K562 (cell line): ENCODE data around the gene CNN3. TPM values are rescaled to one million over a fixed set of nuclear protein-coding genes. Genes with fewer than 3 reads are reported as not detected.

Source experiments
- ATAC-seq: fragments of 200-7000 bp; cut with Tn5 transposase; 3 replicates; pipeline ENCODE4 v1.9.1; 2020; ENCODE audit warnings: moderate library complexity
- BruUV-seq: library from RNA; stranded (reverse); fragments of 400-500 nt; replicated peaks from 2 replicates; lab custom pipeline; 2021; lab: Mats Ljungman, UMichigan
- CTCF ChIA-PET: fragments of 300-600 bp; formaldehyde crosslinking; extraction: SDS; loops from one replicate; lab custom pipeline; 2021; ENCODE audit warnings: low intra/inter-chr PET ratio; lab: Yijun Ruan, JAX
- POLR2A ChIA-PET: fragments of 300-600, 350-650 bp; sonication (Branson Sonifier 250); formaldehyde crosslinking; extraction: SDS; loops from one replicate; lab custom pipeline; 2021; ENCODE audit warnings: antibody characterized with exemption, inconsistent platforms; lab: Yijun Ruan, JAX
- DNase-seq, 4 experiments: peaks; one replicate each; pipeline versions ENCODE4 v3.0.0 to v3.0.0-alpha.2; 2011 to 2018; ENCODE audit warnings: low spot score in 3 of 4, mixed read lengths in 3 of 4; ENCODE audit errors: extremely low read depth in 1 of 4
- FAIRE-seq: peaks from 2 replicates; lab custom pipeline; 2011; peaks lifted over from hg19 to GRCh38; lab: Jason Lieb, UNC
- H2AFZ ChIP-seq: 2 replicates; pipeline ENCODE4 v1.6.0; 2011; ENCODE audit warnings: low read depth, low read length, control low read depth, inconsistent platforms
- H3K27ac ChIP-seq: fragments of 200-600 bp; 3 replicates; pipeline ENCODE4 v1.8.0; 2011; ENCODE audit warnings: low read depth, mild to moderate bottlenecking, control low read depth, inconsistent platforms, low read length, moderate library complexity, mixed read lengths; ENCODE audit errors: extremely low read depth
- H3K27me3 ChIP-seq, 2 experiments: fragments of 300-600 bp in 1 of 2; 2 replicates in 1 of 2; 3 replicates in 1 of 2; pipeline versions ENCODE4 v1.6.0 to v1.8.0; 2011; ENCODE audit warnings: inconsistent platforms in 2 of 2, low read length in 2 of 2, mild to moderate bottlenecking in 1 of 2, mixed read lengths in 1 of 2, moderate library complexity in 1 of 2; ENCODE audit not compliant: control insufficient read depth in 2 of 2, insufficient read depth in 2 of 2
- H3K36me3 ChIP-seq: fragments of 300-600 bp; 3 replicates; pipeline ENCODE4 v1.8.0; 2011; ENCODE audit warnings: mild to moderate bottlenecking, low read length, inconsistent platforms; ENCODE audit not compliant: control insufficient read depth, insufficient read depth
- H3K4me1 ChIP-seq, 2 experiments: fragments of 200-600 bp in 1 of 2; replicated peaks in 1 of 2; 2 replicates in 1 of 2; 3 replicates in 1 of 2; pipeline versions ENCODE4 v1.5.1 to v1.8.0; 2011; ENCODE audit warnings: inconsistent platforms in 2 of 2, low read length in 2 of 2, mild to moderate bottlenecking in 1 of 2, mixed read lengths in 1 of 2, moderate library complexity in 1 of 2; ENCODE audit not compliant: control insufficient read depth in 2 of 2, insufficient read depth in 2 of 2
- H3K4me2 ChIP-seq: 2 replicates; pipeline ENCODE4 v1.6.1; 2011; ENCODE audit warnings: low read length, control low read depth, inconsistent platforms, mixed read lengths; ENCODE audit not compliant: insufficient read depth
- H3K4me3 ChIP-seq: fragments of 200-600 bp; sonication (generic), shearing (Covaris generic); 2 replicates; pipeline ENCODE4 v1.5.1; 2016; ENCODE audit warnings: control low read depth, inconsistent platforms
- H3K79me2 ChIP-seq: fragments of 200-600 bp; 3 replicates; pipeline ENCODE4 v1.8.0; 2011; ENCODE audit warnings: low read length, inconsistent platforms; ENCODE audit not compliant: control insufficient read depth, insufficient read depth
- H3K9ac ChIP-seq, 2 experiments: 2 replicates each; pipeline versions ENCODE4 v1.6.0 to v1.6.1; 2011; ENCODE audit warnings: low read depth in 2 of 2, low read length in 2 of 2, control low read depth in 1 of 2, inconsistent platforms in 1 of 2, mild to moderate bottlenecking in 1 of 2, mixed read lengths in 1 of 2; ENCODE audit not compliant: insufficient read depth in 1 of 2
- H3K9me1 ChIP-seq: one replicate; pipeline ENCODE4 v1.6.0; 2011; ENCODE audit warnings: inconsistent platforms, mild to moderate bottlenecking, low read length, moderate library complexity; ENCODE audit not compliant: control insufficient read depth, insufficient read depth
- H3K9me3 ChIP-seq: replicated peaks from 2 replicates; pipeline ENCODE4 v1.5.1; 2011; ENCODE audit warnings: low read depth, low read length, inconsistent platforms; ENCODE audit not compliant: control insufficient read depth, insufficient read depth
- H4K20me1 ChIP-seq: replicated peaks from 2 replicates; pipeline ENCODE4 v1.6.1; 2011; ENCODE audit warnings: low read length, inconsistent platforms, mixed read lengths; ENCODE audit not compliant: control insufficient read depth, insufficient read depth
- CBFA2T3 ChIP-seq: fragments of 450-650 bp; IDR thresholded peaks from 2 replicates; pipeline ENCODE4 v1.6.1; 2017
- CHCHD3 ChIP-seq: fragments of 250-450 bp; sonication (Bioruptor Pico); IDR thresholded peaks from 2 replicates; pipeline ENCODE4 v2.1.2; 2022; ENCODE audit warnings: mild to moderate bottlenecking
- E2F3 ChIP-seq: fragments of 250-450 bp; sonication (Bioruptor Pico); IDR thresholded peaks from 2 replicates; pipeline ENCODE4 v1.4.0; 2020; ENCODE audit warnings: mild to moderate bottlenecking
- ILF3 ChIP-seq: fragments of 450-650 bp; IDR thresholded peaks from 2 replicates; pipeline ENCODE4 v1.6.1; 2018; ENCODE audit warnings: antibody characterized with exemption, mild to moderate bottlenecking, moderate library complexity, borderline replicate concordance
- KDM4B ChIP-seq, 2 experiments: fragments of 450-650 bp in 1 of 2; sonication (generic) in 1 of 2; IDR thresholded peaks; 2 replicates each; pipeline ENCODE4 v1.6.1; 2016 to 2017; ENCODE audit warnings: borderline replicate concordance in 2 of 2, antibody characterized with exemption in 1 of 2, low read depth in 1 of 2, mild to moderate bottlenecking in 1 of 2
- MYBL2 ChIP-seq, 2 experiments: fragments of 450-650 bp in 1 of 2; sonication (generic) in 1 of 2; formaldehyde crosslinking in 1 of 2; IDR thresholded peaks; 2 replicates each; pipeline versions ENCODE4 v1.6.1 to v1.8.1; 2017 to 2022; ENCODE audit warnings: borderline replicate concordance in 1 of 2, inconsistent platforms in 1 of 2, low read depth in 1 of 2, mild to moderate bottlenecking in 1 of 2, missing genetic modification reagents in 1 of 2, moderate library complexity in 1 of 2
- OTX1 ChIP-seq: fragments of 450-650 bp; formaldehyde crosslinking; IDR thresholded peaks from 2 replicates; pipeline ENCODE4 v1.4.0; 2022; ENCODE audit warnings: mild to moderate bottlenecking
- RBM34 ChIP-seq: fragments of 200-400 bp; formaldehyde crosslinking; IDR thresholded peaks from 2 replicates; pipeline ENCODE4 v1.6.1; 2018; ENCODE audit warnings: low read length, borderline replicate concordance; ENCODE audit not compliant: insufficient read depth
- SREBF2 ChIP-seq: sonication (generic); formaldehyde crosslinking; IDR thresholded peaks from 2 replicates; pipeline ENCODE4 v1.4.0; 2020; ENCODE audit warnings: mild to moderate bottlenecking, missing genetic modification reagents
- TCFL5 ChIP-seq: fragments of 250-450 bp; sonication (Bioruptor Pico); conservative IDR thresholded peaks from 2 replicates; pipeline ENCODE4 v1.6.1; 2021; ENCODE audit warnings: mild to moderate bottlenecking, moderate library complexity, matching md5 sums
- ZFP36 ChIP-seq: fragments of 150-350 bp; IDR thresholded peaks from 2 replicates; pipeline ENCODE4 v1.6.1; 2018; ENCODE audit warnings: low read length, low read depth; ENCODE audit not compliant: partially characterized antibody
- ZNF75A ChIP-seq: fragments of 450-650 bp; formaldehyde crosslinking; IDR thresholded peaks from 2 replicates; pipeline ENCODE4 v1.4.0; 2020; ENCODE audit warnings: mild to moderate bottlenecking
- WGBS: fragments of 100-300 bp; shearing (Covaris generic); methylation state at CpG from one replicate; pipeline ENCODE4 v1.1.6; 2016; ENCODE audit warnings: low coverage, mixed read lengths; ENCODE audit not compliant: insufficient coverage; ENCODE audit errors: missing lambda C conversion rate; 5-methylcytosine and 5-hydroxymethylcytosine counted together
- in situ Hi-C: fragments of 300-500 bp; cut with MboI; formaldehyde crosslinking; loops from 4 replicates; pipeline ENCODE4 v1.15.0; 2018; ENCODE audit warnings: inconsistent platforms, mixed read lengths
- intact Hi-C: fragments of 100-400 bp; cut with micrococcal nuclease; formaldehyde crosslinking; loops from 2 replicates; pipeline ENCODE4 v1.14.2; 2022
- polyA plus RNA-seq, 8 experiments: library from polyadenylated mRNA; depleted of rRNA in 4 of 8; stranded (reverse) in 5 of 8; unstranded in 3 of 8; fragments of >200 nt; fragmentation: Nextera tagmentation in 2 of 8; fragmentation: Illumina TruSeq in 1 of 8; extraction: Ambion mirVana in 2 of 8; extraction: Trizol in 1 of 8; gene quantifications; 2 replicates each; pipeline versions ENCODE4 v1.2.1 to v1.2.3, GENCODE V29; 2011 to 2014; ENCODE audit warnings: inconsistent platforms in 1 of 8, missing spikeins in 1 of 8
- total RNA-seq, 7 experiments: library from RNA; depleted of rRNA in 6 of 7; stranded (reverse); fragments of >200 nt in 6 of 7; fragmentation: Illumina TruSeq in 2 of 7; extraction: Trizol in 2 of 7; gene quantifications; 2 replicates each; pipeline versions ENCODE4 v1.2.1 to v1.2.3, GENCODE V29; 2011 to 2021; ENCODE audit warnings: low replicate concordance in 1 of 7
- TF ChIP-seq, protein P1 (sequence below): fragments of 450-650 bp; IDR thresholded peaks from 2 replicates; pipeline ENCODE4 v1.6.1; 2016; ENCODE audit warnings: mild to moderate bottlenecking
- TF ChIP-seq, protein P2 (sequence below): fragments of 450-650 bp; formaldehyde crosslinking; IDR thresholded peaks from 2 replicates; pipeline ENCODE4 v1.4.0; 2022; ENCODE audit warnings: mild to moderate bottlenecking, moderate library complexity
- TF ChIP-seq, protein P3 (sequence below): fragments of 250-450 bp; sonication (Bioruptor Pico); IDR thresholded peaks from 2 replicates; pipeline ENCODE4 v1.8.0; 2021; ENCODE audit warnings: moderate library complexity, mild to moderate bottlenecking, inconsistent platforms
- TF ChIP-seq, protein P4 (sequence below): fragments of 450-650 bp; IDR thresholded peaks from 2 replicates; pipeline ENCODE4 v1.6.1; 2016; ENCODE audit warnings: low read depth, mild to moderate bottlenecking, moderate library complexity

The CNN3 gene
- total and polyA plus RNA-seq, 9 of the 15 experiments (the other 6 are each of a cell fraction or from before 2014, with no cell fraction given): 0.06 to 0.62 (median 0.18) TPM; not detected in 4

DNA sequence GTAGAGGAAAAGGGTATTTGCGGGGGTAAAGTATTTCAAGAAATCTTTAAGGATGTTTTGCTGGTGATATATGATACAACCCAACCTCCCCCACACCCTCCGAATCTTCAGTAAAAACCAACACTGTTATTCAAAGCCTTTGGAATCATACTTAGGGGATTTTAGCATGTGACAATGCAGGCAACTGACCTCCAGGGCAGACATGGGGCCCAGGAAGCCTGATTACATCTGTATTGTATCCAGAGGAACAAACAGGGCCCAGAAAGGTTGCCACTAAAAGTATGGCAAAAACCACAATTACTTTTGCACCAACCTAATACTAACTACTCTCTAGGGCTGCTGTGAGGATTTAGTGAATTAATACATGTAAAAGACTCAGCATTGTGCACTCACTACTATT lies 43.9 kb upstream of the CNN3 start:
- Histone ChIP-seq H4K20me1 (no peaks in the 10 kb centered on the region), H3K4me3 (no peak overlapping the region), H3K9me3 (no peaks in the 10 kb centered on the region), H3K79me2 (no peaks in the 10 kb centered on the region), H2AFZ (no peak overlapping the region), H3K27me3 (peaks cover 16 to 24% of the 10 kb centered on the region in 2 experiments; a peak in 3 of 5 replicates), H3K9ac (no peak overlapping the region), H3K9me1 (no peaks in the 10 kb centered on the region), H3K4me1 (no peaks in the 10 kb centered on the region), H3K36me3 (no peaks in the 10 kb centered on the region), H3K4me2 (no peak overlapping the region), H3K27ac (no peak overlapping the region)
- no TSS peak for BruUV-seq
- intact Hi-C loops: no loop called here
- ChIA-PET CTCF (no interaction called here), POLR2A (interaction anchor here (1.0 kb wide), 1 partner anchor 9 kb away, joined by 3 read pairs; no protein-coding TSS in a partner anchor)
- WGBS: 8% methylated on average over 2 of the region's 2 CpGs
- no peak for ATAC-seq
- in situ Hi-C loops: no loop called here
- no peak for DNase-seq
- FAIRE-seq: no peak
- TF ChIP-seq, protein P1, sequence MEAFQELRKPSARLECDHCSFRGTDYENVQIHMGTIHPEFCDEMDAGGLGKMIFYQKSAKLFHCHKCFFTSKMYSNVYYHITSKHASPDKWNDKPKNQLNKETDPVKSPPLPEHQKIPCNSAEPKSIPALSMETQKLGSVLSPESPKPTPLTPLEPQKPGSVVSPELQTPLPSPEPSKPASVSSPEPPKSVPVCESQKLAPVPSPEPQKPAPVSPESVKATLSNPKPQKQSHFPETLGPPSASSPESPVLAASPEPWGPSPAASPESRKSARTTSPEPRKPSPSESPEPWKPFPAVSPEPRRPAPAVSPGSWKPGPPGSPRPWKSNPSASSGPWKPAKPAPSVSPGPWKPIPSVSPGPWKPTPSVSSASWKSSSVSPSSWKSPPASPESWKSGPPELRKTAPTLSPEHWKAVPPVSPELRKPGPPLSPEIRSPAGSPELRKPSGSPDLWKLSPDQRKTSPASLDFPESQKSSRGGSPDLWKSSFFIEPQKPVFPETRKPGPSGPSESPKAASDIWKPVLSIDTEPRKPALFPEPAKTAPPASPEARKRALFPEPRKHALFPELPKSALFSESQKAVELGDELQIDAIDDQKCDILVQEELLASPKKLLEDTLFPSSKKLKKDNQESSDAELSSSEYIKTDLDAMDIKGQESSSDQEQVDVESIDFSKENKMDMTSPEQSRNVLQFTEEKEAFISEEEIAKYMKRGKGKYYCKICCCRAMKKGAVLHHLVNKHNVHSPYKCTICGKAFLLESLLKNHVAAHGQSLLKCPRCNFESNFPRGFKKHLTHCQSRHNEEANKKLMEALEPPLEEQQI: no peak
- TF ChIP-seq MYBL2 (IDR thresholded peaks at IDR 0.05; ENCODE audit: low read depth) (no peak), MYBL2 (CRISPR knock-in tag; IDR thresholded peaks at IDR 0.05; ENCODE audit: borderline replicate concordance) (no peak), ILF3 (no peak), ZNF75A (CRISPR knock-in tag) (no peak), RBM34 (no peak), SREBF2 (CRISPR knock-in tag) (no peak), E2F3 (CRISPR knock-in tag) (no peak), KDM4B (IDR thresholded peaks at IDR 0.05; ENCODE audit: borderline replicate concordance in 2 of 2, low read depth in 1 of 2) (no peak), OTX1 (CRISPR knock-in tag) (no peak), CBFA2T3 (no peak), TCFL5 (CRISPR knock-in tag) (no peak), CHCHD3 (CRISPR knock-in tag) (no peak), ZFP36 (no peak)
- TF ChIP-seq, protein P2, sequence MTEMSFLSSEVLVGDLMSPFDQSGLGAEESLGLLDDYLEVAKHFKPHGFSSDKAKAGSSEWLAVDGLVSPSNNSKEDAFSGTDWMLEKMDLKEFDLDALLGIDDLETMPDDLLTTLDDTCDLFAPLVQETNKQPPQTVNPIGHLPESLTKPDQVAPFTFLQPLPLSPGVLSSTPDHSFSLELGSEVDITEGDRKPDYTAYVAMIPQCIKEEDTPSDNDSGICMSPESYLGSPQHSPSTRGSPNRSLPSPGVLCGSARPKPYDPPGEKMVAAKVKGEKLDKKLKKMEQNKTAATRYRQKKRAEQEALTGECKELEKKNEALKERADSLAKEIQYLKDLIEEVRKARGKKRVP: no peak
- TF ChIP-seq, protein P3, sequence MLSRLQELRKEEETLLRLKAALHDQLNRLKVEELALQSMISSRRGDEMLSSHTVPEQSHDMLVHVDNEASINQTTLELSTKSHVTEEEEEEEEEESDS (CRISPR knock-in tag): no peak
- TF ChIP-seq, protein P4, sequence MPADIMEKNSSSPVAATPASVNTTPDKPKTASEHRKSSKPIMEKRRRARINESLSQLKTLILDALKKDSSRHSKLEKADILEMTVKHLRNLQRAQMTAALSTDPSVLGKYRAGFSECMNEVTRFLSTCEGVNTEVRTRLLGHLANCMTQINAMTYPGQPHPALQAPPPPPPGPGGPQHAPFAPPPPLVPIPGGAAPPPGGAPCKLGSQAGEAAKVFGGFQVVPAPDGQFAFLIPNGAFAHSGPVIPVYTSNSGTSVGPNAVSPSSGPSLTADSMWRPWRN: no peak
